ENCODE results near the gene HFE.

The HFE gene

DNA sequence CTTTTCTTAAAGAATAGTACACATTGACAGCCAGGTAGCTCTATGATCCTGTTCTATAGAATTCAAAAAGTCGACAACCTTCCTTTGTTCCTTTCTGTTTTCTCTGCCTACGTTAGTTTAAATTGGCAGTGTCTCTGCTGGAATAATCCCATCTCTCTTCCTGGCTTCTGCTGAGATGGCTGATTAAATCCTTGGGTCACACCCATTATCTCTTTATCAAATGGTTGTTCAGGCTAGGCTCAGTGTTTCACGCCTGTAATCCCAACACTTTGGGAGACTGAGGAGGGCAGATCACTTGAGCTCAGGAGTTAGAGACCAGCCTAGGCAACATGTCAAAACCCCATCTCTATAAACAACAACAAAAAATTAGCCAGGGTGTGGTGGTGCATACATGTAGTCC is 44.4 kb downstream of the HFE start:
- DNase-seq (ENCODE audit: low read depth in 2 of 2) = no peak

GRCh38 chr6:26133730-26134129 is 46.5 kb downstream of the HFE start:
- DNase-seq (ENCODE audit: low read depth in 2 of 2) = no peak

GRCh38 chr6:26136321-26136720 is 49.1 kb downstream of the HFE start:
- no peak for DNase-seq (ENCODE audit: low read depth in 2 of 2)

DNA sequence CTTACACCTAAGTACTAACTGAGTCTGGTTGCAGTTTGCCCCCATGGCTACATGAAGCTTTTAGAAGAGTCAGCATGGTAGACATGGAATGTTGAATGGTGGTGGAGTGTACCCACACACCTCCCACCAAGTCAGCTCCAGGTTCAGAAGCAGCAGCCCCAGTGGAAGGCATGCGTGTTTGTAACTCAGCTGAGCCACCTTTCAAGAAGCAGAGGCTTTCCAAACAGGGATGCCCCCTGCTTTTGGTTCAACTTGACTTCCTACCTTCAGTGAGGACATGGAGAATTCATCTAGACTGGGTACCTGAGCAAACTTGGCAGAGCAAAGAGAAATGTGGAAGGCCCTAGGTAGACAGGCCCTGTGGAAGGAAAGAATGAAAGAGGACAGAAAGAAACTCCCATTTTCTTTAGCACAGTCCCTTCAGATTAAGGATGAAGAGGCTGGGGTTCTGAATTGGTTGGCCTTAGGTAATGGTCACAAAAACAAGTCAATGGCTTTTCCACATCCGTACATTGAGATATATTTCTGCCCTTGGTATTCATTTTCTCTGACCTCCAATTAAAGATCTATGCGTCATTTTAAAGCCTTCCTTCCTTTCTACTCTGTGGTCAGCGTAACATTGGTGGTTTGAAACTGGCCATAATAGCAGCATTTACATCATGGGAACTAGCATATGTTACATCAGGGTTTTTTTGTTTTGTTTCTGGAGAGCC is 53.2 kb downstream of the HFE start:
- DNase-seq (ENCODE audit: low read depth in 2 of 2) = no peak

DNA sequence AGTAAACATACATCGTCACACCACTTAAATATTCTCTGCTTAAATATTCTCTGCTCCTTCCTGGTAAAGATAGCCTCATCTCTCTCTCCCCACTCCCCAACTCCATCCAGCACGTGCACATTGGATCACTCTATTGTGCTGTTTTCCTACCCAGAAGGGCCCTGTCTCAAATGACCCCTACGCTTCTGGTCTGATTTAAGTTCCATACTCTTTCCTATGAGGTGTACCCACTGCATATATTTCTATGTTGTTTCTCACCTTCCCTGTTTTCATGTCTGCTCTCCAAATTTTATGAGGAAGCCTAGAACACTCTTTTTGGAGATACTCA is 53.7 kb downstream of the HFE start:
- no peak for DNase-seq (ENCODE audit: low read depth in 2 of 2)

DNA sequence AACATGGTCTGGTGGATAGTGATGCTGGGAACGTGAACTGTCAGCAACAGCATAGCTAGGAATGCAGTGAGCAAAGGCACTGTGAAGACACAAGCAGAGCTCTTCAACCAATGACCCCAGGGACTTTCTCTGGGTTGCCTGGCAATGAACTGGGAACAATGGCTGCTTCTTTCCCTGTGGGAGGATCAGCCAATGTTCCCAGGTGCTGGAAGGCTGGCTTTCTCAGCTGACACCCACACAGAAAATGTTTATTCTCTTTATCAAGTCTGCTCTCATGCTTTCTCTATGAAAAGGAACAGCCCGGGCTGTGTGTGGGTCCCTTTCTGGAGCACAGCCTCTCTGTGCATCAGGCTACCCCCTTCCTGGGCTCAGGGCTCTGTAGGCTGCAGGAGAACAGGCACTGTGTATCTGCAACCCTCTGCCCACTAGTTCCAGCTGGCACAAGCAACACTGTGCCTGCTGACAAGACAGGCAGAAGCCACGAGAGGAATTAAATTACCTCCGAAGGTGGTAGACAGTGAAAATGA is 54.2 kb downstream of the HFE start:
- no peak for DNase-seq (ENCODE audit: low read depth in 2 of 2)

- DNase-seq (ENCODE audit: low read depth in 2 of 2) = no peak
Measured at GRCh38 chr6:26142026-26142425, 54.8 kb downstream of the HFE start.

Data from fibroblast of skin of left biceps (primary cell).